HG02870 (cell line): Measurements from ENCODE around the gene ZFYVE19.

Experiments used
- ATAC-seq: cut with Tn5 transposase; IDR thresholded peaks from one replicate; pipeline ENCODE4 v1.9.1; 2021; ENCODE audit warnings: mild to moderate bottlenecking, moderate library complexity; ENCODE audit not compliant: unreplicated experiment

The ZFYVE19 gene

DNA sequence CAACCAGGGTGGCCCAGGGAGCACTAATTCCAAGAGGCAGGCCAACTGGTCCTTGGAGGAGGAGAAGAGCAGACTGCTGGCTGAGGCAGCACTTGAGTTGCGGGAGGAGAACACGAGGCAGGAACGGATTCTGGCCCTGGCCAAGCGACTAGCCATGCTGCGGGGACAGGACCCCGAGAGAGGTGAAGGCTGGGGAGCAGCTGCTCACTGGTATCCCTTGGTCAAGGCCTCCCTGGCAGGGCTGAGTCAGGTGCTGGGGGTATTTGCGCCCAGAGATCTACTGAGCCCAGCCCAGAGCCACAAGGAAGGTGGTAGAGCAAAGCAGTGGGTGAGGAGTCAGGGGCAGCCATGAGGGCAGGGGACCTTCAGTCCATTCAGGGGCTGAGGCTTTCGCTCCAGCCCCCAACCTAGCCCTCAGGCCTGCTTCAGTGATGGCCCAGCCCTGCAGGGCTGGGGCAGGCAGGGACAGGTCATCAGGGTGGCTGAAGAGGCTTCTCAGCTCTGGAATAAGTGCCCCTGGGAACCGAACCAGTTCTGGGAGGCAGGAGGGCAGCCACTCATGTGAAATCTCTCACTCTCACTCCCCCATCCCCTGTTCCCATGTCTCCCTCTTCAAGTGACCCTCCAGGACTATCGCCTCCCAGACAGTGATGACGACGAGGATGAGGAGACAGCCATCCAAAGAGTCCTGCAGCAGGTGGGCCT, 6.0 kb downstream of the ZFYVE19 start:
- ATAC-seq, result no peak

DNA sequence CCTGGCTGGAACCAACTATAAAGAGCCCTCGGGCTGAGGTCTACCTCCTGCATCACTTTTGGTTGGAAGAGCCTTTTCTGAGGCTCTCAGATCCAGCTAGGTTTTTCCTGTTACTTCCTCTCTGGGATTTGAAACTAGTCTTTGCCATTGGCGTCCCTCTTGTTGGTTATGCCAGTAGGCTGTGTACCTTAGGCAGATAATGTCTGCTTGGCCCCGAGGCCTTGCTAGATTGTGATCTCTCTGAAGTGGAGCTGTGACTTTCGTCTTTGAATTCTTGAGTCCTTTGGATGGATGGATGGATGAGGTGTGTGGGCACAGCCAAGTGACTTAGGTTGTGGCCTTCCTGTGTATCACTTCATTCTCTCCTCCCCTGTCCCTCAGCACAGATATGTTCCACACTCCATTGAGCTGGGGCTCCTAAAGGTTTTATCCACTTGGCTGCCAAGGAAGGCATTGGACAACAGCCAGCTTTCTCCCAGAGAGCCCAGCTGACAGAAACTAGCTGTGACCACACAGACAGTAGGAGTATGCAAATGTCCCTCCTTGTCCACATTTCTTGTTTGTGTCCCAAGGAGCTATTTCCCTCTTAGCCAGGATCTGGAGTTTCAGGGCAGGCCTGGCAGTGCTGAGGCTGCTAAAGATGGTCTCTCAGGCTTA, 8.3 kb downstream of the ZFYVE19 start:
- no peak for ATAC-seq

DNA sequence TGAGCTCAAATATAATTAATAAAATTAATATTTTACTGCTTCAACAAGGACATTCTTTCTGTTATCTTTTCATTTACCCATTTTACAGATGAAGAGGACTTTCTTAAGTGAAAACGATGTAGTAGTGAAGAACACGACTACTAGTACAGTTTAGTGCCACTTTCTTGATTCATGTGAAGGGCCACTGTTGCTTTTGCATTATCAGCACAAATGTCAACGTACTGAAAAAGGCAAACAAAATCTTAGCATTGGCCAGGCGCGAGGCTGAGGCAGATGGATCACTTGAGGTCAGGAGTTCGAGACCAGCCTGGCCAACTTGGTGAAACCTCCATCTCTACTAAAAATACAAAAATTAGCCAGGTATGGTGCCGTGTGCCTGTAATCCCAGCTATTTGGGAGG, 12.2 kb downstream of the ZFYVE19 start:
- no peak for ATAC-seq

DNA sequence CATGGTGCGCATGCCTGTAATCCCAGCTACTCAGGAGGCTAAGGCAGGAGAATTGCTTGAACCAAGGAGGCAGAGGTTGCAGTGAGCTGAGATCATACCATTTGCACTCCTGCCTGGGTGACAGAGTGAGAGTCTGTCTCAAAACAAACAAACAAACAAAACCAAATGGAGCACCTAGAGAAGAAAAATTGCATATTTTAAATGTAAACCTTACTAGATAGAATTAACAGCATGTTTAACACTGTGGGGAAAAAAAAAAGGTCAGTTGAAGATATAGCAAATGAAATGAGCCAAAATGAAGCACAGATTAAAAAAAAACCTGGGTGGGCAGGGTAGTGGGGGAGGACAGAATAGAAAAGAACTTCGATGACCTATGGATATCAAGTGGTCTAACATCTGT, 14.3 kb downstream of the ZFYVE19 start:
- ATAC-seq, result no peak

DNA sequence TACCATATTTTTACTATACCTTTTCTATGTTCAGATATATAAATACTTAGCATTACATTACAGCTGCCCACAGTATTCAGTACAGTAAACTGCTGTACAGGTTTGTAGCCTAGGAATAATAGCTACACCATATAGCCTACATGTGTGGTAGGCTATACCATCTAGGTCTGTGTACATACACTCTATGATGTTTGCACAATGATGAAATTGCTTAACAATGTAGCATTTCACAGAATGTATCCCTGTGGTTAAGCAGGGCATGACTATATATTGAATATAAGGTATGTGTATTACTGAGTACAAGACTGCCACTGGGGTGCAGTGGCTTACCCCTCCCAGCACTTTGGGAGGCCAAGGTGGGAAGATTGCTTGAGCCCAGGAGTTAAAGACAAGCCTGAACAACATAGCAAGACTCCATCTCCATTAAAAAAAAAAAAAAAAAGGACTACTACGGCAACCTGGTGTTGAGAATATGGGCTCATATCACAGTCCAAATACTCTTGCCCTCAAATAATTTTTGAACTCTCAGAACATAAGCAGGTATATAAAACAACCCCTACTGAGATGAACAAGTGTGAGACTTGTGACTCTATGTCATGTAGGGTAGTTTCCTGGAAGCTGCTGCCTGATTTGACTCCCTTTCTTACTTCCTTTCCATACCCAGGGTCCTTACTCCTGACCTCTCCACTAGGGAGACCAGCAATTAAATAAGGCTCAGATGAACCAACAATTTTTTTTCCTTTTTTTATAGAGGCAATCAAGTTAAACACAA, 16.9 kb downstream of the ZFYVE19 start:
- ATAC-seq, result no peak

DNA sequence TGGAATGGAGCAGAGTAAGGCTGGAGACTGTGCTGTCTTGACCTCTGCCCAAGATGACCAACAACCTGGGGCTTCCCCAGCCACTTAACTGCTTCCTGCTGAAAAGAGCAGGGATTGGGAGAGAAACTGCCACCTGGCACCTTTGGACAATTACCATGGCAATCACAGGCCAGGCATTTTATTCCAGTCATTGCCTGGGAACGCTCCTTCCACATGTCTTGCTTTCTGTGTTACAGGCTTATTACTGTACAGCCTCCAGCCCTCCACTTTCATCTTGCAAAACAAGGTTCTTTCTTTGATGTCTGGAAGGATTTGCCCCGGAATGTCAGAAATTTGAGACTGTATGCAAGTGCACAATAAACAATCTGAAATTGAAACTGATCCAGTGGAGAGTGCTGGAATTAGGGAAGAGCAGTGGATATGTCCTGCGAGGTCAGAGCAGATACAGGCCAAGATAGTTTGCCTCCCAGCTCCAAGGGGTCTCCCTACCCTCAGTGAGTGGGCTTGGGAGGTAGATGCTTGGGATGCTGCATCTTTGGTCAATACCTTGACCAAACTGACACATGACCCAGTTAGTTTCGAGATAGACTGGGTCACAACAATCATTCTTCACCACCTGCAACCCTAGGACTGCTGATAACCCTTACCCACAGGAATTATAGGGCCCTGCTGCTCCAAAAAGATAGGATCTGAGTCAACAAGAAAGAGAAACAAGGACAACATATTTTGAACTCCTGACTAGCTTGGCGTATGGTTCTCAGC, 19.0 kb downstream of the ZFYVE19 start:
- no peak for ATAC-seq

DNA sequence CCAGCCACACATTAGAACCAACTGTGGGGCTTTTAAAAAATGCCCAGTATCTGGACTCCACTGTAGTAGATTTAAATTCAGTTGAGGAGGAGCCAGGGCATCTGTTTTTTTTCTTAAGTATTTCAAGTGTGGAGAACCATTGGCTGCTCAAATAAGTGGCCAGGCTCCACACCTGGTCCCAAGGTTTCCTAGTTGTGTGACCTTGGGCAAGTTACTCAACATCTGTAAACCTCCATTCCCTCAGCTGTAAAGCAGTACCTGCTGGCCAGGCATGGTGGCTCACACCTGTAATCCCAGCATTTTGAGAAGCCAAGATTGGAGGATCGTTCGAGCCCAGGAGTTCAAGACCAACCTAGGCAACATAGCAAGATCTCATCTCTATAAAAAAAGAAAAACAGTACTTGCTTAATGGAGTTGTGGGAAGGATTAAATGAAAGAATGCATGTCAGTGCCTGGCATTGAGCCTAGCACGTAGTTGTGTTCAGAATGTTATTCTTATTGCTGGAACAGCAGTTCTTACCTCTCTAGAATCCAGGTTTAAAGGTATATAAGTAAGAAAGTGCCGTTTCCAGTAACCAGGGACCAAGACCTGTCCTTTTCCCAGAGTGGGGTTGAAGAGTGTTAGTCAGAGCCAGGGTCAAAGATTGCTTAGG, 19.7 kb downstream of the ZFYVE19 start:
- no peak for ATAC-seq

DNA sequence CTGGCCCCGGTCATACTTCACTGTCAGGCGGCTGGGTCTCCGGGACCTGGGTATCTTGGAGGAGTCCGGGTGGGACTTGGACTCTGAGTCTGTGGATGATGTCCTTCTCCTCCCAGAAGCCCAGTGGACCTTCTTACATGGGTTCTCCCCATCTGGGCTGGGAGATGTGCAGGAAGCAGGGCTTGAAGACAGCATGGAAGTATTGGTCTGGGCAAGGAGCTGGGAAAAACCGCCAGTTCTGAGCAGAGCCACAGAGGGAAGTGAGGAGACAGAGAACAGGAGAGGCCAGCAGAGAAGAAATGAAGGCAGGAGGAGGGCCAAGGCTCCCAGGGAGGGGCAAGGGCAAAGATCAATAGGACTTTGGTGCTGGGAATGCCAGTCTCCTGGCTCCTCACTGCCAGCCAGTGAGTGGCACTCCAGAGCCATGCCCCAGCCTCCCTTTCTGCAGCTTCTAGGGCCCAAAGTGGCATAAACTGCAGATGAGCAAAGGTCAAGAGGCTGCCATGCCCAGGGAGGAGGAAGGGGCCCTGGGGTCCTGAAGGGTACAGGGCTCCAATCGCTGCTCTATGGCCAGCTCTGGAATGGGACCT, 21.7 kb downstream of the ZFYVE19 start, which contains the start of gene PPP1R14D:
Gene PPP1R14D (minus strand): TSS at position 262 of the 590 bp plus-strand sequence. CDS start 67 bp downstream, at position 195.
- ATAC-seq, result no peak

DNA sequence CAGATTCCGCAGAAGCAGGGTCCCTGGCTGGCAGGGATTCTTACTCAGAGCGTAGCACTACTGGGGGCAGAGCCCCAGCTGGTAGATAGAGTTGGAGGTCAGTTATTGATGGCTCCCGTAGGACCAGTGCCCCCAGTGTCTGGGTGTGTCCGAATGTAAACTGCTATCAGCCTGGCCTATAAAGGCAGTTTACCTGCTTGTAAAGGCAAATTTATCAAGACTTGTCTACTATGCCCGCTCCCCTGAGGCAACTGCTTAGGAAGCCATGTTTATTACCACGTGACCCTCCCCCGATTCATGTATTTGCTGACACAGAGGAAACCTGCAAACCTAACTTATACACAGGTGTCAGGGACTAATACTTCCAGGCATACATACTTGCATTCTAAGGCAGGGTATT, 22.2 kb downstream of the ZFYVE19 start:
- no peak for ATAC-seq

DNA sequence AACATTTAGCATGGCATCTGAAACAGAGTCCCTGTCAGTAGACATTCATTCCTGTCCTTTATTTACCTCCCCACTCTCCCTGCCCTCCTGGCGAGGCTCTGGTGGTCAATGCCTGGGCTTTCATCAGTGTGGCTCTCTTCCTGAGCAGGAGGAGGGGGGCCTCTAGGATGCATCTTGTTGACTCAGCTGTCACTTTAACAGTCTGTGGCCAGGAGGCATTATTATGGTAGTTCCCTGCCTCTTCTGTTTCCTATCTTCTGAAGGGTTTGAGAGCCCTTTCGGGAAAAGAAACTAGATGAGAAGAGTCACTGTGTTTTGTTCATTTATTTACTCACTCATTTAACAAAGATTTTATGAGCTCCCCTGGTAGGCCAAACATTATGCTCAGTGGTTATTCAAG, 24.0 kb downstream of the ZFYVE19 start:
- ATAC-seq, result no peak

DNA sequence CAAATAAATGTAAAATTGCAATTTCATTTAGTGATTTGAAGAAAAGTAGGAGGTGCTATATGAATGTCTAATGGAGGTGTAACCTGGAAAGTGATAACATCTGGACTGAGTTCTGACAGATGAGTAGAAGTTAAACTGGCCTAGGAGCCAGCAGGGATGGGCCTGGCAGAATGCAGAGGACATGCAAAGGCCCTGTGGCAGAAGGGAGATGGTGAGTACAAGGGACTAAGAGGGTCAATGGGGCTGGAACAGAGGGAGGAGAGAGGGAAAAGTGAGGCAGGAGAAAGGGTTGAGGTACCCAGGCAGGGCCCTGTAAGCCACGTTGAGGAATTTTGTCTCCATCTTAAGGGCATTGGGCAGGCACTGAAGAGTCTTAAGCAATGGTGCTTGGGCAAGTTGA, 25.0 kb downstream of the ZFYVE19 start:
- no peak for ATAC-seq

DNA sequence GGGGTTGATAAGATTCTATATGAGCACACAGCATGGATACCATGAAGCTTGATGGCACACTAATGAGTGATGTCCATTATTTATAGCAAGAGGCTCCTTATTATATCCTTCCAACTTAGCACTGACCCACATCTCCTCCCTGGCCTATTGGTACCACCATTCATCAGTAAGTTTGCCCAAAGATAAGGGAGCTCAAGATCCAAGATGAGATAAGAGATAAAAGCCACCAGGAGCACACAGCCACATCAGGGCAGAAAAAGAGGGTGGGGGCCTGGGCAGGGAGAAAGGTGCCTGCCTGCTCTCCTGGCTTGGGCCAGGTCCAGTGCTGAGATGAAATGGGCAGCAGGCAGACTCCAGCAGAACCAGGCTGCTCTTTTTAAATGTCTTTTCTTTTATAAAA, 26.0 kb downstream of the ZFYVE19 start:
- ATAC-seq, result no peak

DNA sequence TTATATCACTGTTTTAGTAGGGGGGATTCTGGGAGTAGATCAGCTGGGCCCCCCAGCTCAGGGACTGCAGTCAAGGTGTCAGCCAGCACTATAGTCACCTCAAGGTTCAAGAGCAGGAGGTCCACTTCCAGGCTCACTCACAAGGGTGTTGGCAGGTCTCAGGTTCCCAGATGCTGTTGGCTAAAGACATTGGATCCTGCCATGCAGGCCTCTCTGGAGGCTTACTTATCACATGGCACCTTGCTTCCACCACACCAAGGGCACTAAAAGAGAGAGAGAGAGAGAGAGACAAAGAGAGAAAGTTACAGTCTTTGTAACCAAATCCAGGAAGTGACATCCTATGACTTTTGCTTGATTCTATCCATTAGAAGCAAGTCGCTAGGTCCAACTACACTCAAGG, 29.1 kb downstream of the ZFYVE19 start:
- no peak for ATAC-seq

DNA sequence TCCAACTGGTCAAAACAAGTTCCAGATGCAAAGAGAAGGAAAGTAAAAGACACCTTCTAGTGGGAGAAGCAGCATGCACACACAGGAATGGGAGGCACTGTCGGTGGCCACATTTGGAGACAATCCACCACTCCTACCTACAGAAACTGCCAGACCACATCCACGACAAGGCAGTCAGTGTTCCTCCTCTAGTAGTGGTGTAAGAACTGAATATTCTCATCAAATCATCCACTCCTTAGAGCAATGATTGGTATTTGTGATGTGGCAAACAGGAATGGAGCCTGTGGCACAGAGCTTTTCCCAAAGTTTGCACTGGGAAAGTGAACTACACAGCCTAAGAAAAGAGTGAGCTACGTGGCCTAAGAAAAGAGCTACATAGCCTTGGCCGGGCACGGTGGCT, 31.9 kb downstream of the ZFYVE19 start:
- no peak for ATAC-seq

DNA sequence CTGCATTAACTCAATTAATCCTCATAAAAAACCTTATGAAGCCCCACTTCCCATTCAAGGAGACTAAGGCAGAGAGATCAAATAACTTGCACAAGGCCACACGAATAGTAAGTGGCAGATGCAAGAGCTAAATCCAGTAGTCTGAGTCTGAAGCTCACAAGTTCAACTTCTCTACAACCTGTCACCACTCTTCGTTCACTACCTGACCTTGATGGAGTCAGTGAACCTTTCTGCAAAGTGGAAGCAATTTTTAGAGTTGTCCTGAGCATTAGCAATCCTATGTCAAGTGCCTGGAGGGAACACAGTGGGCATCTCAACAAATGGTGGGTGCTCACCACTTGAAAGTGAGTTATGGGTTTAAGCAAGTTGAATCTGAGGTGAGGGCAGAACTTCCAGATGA, 34.9 kb downstream of the ZFYVE19 start:
- no peak for ATAC-seq

DNA sequence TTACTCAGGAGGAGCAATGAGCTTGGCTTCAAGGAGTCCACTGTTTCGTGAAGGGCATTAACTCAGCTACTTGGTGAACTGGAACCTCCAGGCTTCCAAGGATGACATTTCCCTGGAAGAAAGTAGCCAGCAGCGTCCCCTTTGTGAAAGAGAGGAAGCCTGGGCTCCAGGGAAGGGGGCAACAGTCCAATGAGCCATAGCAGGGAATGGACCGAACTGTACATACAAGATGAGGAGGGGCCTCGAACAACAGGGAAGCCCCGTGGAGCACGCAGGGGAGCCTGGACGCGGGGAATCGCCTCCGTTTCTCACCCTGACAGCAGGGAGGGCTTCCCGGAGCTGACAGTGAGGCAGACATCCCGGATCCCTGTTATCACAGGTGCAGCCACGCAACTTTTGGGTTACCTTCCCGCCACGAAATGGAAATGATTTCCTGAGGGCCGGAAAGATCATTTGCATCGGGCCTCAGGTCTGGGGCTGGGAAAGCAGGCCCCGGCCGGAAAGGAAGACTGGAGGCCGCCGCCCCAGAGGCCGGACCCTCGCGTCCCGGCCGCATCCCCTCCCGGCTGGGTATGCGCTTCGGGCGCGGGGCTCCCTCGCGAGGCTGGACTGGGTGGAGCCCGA, 36.5 kb downstream of the ZFYVE19 start:
- ATAC-seq, result no peak

DNA sequence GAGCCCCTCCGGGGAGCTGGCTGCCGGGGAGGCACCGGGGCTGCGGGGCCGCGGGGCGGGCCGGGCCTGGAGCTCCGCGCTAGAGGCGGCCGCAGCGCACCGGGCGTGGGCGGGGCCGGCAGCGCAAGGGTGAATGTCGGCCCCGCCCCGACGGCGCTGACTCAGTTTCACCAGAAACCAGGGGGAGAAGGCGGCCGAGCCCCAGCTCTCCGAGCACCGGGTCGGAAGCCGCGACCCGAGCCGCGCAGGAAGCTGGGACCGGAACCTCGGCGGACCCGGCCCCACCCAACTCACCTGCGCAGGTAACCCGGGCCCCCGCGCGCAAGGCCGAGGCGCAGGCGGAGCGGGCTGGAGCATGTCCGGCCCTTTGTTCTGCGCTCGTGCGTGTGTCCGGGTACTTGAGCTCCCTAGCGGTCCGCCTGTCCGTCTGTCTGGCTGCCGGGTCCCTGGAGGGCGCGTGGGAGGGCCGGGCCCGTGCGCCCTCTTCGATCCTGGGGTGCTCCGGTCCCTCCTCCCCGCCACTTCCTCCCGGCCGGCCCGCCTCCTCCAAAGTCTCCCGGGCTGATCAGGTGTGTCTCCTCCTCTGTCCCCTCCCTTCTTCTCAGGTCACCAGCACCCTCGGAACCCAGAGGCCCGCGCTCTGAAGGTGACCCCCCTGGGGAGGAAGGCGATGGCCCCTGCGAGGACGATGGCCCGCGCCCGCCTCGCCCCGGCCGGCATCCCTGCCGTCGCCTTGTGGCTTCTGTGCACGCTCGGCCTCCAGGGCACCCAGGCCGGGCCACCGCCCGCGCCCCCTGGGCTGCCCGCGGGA, 37.2 kb downstream of the ZFYVE19 start, which contains the start of gene SPINT1:
Gene SPINT1 (plus strand): TSS at position 164 of the 811 bp plus-strand sequence. CDS start 507 bp downstream, at position 671.
- ATAC-seq, result no peak

DNA sequence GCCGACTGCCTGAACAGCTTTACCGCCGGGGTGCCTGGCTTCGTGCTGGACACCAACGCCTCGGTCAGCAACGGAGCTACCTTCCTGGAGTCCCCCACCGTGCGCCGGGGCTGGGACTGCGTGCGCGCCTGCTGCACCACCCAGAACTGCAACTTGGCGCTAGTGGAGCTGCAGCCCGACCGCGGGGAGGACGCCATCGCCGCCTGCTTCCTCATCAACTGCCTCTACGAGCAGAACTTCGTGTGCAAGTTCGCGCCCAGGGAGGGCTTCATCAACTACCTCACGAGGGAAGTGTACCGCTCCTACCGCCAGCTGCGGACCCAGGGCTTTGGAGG, 37.8 kb downstream of the ZFYVE19 start:
- no peak for ATAC-seq

DNA sequence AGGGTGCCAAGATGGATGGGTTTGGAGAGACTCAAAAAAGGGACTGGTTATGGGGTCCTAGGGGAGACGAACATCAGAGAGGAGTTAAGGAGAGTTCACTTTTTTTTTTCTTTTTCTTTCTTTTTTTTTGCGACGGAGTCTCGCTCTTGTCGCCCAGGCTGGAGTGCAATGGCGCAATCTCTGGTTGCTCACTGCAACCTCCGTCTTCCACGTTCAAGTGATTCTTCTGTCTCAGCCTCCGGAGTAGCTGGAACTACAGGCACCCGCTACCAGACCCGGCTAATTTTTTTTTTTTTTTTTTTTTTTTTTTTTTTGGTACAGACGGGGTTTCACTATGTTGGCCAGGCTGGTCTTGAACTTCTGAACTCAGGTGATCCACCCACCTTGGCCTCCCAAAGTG, 38.1 kb downstream of the ZFYVE19 start:
- ATAC-seq, result no peak
